ENCODE results near the gene VTI1A. TPM values are rescaled to one million over a fixed set of nuclear protein-coding genes. Genes with fewer than 3 reads are reported as not detected.

Gene VTI1A
- total RNA-seq, 6 experiments from 2014 or later: 11.2 to 26.2 (median 12.3) TPM

DNA sequence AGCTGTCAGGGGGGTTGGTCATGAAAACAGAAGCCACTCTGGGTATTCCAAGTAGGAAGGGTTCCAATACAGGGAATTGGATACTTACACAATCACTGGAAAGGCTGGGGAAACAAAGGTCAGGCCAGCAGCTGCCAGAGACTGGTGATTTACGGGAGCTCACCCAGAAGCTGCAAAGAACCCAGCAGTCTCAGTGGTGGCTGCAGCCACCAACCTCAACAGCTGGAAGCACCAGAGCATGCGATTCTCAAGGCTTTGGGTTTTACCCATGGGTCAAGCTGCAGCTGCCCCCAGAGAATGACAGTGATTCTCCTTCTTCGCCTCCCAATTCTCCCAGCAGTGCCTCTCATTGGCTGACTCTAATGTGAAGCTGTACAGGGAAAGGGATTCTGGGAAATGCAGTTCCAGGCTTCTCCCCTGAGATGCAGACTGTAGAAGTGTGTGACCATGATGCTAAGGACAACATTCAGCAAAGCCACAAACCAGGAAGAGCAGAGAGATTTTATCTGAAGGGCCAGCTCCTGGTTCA is 395.9 kb downstream of the VTI1A start:
- no peaks in the 10 kb centered on the region for H3K36me3 ChIP-seq
- H3K27me3 ChIP-seq: no peaks in the 10 kb centered on the region
- peak; percentile 70 to 80 (median 76) for ATAC-seq
- H3K9me3 ChIP-seq: no peaks in the 10 kb centered on the region
- H3K4me3 ChIP-seq: peak overlapping the region in 2 of 3 donors; percentile 27 to 38
- TF ChIP-seq POLR2A (IDR thresholded peaks at IDR 0.05): no peak
- TF ChIP-seq, protein P1, sequence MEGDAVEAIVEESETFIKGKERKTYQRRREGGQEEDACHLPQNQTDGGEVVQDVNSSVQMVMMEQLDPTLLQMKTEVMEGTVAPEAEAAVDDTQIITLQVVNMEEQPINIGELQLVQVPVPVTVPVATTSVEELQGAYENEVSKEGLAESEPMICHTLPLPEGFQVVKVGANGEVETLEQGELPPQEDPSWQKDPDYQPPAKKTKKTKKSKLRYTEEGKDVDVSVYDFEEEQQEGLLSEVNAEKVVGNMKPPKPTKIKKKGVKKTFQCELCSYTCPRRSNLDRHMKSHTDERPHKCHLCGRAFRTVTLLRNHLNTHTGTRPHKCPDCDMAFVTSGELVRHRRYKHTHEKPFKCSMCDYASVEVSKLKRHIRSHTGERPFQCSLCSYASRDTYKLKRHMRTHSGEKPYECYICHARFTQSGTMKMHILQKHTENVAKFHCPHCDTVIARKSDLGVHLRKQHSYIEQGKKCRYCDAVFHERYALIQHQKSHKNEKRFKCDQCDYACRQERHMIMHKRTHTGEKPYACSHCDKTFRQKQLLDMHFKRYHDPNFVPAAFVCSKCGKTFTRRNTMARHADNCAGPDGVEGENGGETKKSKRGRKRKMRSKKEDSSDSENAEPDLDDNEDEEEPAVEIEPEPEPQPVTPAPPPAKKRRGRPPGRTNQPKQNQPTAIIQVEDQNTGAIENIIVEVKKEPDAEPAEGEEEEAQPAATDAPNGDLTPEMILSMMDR (IDR thresholded peaks at IDR 0.05): no peak
- H3K4me1 ChIP-seq: peaks cover 0 to 36% (median 17%) of the 10 kb centered on the region in 4 donors
- intact Hi-C loops (cut with DNase I): loop anchor here in 1 of 2 donors (10.0 kb wide), 1 partner anchor 62 kb away; no protein-coding TSS in a partner anchor
- peak; percentile 48 to 81 (median 61) for DNase-seq
- peak overlapping the region; percentile 12 to 96 (median 96) for H3K27ac ChIP-seq
- WGBS (ENCODE audit: insufficient coverage, low coverage, low lambda C conversion rate, missing lambda C conversion rate): 18% methylated on average over 3 of the region's 3 CpGs

DNA sequence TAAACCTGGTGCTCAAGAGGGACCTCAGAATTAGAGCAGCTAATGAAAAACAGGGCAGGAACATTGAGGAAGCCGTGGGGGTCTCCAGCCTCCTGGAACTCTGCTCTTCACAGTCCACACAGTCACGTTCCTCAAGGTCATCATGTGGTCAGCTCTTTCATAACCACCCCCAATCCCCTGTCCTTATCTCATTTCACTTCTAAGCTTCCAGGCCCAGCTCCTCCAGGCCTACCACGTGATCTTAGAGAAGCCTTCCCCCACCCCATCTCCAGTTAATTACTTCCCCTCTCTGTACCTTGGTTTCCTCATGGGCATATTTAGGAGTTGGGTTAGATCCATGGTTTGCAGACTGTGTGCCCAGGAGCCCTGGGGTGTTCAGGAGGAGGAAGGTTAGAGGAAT is 396.6 kb downstream of the VTI1A start:
- TF ChIP-seq POLR2A (IDR thresholded peaks at IDR 0.05): no peak
- 17% methylated on average over 3 of the region's 3 CpGs for whole genome bisulfite sequencing (ENCODE audit: insufficient coverage, low coverage, low lambda C conversion rate, missing lambda C conversion rate)
- intact Hi-C loops (cut with DNase I): loop anchor here in 1 of 2 donors (10.0 kb wide), 1 partner anchor 61 kb away; no protein-coding TSS in a partner anchor
- H3K4me3 ChIP-seq: no peak overlapping the region
- H3K9me3 ChIP-seq: no peaks in the 10 kb centered on the region
- DNase-seq (no peak), ATAC-seq (no peak)
- peak overlapping the region; percentile 12 to 96 (median 96) for H3K27ac ChIP-seq
- H3K36me3 ChIP-seq: no peaks in the 10 kb centered on the region
- no peaks in the 10 kb centered on the region for H3K27me3 ChIP-seq
- H3K4me1 ChIP-seq: peaks cover 0 to 36% (median 17%) of the 10 kb centered on the region in 4 donors

DNA sequence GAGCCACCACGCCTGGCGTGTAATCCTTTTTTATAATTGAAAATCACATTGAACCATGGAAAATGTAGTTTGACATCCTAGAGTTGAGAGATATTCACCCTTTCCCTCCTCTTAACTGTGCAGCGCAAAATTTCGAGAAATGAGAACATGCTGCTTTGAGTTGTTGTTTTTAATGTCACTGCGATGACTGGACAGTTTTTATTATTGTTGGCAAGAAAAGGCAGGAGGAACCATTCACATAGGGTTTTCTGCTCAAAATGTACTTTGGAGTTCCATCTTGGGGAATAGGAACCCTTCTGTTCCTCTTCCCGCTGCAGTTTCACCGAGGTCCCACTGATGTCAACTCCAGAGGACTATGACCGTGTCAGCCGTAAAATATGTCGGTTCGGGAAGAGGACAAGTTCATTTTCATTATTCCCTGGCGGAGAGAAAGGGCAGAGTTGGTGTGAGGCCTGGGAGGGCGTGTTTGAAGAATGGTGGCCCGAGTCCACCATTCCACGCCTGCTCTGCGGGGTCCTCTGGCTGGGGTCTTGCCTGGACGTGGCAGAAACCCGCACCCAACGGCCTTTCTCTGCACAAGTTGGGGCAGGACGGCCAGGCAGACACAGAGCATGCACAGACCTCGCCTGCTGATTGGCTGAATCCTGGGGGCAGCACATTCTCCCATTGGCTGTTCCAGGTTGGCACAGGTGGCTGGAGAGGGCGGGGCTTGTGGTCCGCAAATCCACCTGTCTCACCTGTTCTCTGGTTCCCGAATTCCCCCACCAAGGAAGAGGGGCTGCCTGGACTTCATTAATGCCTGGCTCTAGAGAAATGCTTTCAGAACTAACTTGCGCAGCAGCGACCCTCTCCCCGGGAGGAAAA is 397.9 kb downstream of the VTI1A start:
- H3K4me1 ChIP-seq: peaks cover 0 to 35% (median 16%) of the 10 kb centered on the region in 4 donors
- intact Hi-C loops (cut with DNase I): loop anchor here in 1 of 2 donors (10.0 kb wide), 1 partner anchor 60 kb away; no protein-coding TSS in a partner anchor
- ATAC-seq (no peak), DNase-seq (no peak)
- TF ChIP-seq, protein P1 (IDR thresholded peaks at IDR 0.05): no peak
- TF ChIP-seq POLR2A (IDR thresholded peaks at IDR 0.05): no peak
- H3K27ac ChIP-seq: no peak overlapping the region
- no peaks in the 10 kb centered on the region for H3K36me3 ChIP-seq
- no peaks in the 10 kb centered on the region for H3K9me3 ChIP-seq
- WGBS (ENCODE audit: insufficient coverage, low coverage, low lambda C conversion rate, missing lambda C conversion rate): 88% methylated on average over 11 of the region's 27 CpGs
- no peak overlapping the region for H3K4me3 ChIP-seq
- H3K27me3 ChIP-seq: no peaks in the 10 kb centered on the region

DNA sequence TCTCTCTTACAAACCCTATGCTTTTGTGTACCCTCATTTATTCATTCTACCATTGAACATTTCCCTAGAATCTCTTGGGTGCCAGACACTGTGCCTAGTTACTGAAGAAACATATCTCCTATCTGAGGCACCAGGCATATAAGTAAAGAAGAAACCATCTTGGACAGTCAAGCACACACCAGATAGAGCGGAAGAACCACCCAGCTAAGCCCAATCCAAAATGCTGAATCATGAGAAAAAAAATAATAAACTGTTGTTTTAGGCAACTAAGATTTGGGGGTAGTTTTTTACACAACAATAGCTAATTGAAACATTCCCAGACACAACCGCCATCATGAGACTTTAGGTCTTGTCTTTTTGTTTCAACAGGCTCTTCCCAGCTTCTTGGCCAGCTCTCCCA is 400.8 kb downstream of the VTI1A start:
- 94% methylated on average over 2 of the region's 2 CpGs for WGBS (ENCODE audit: insufficient coverage, low coverage, low lambda C conversion rate, missing lambda C conversion rate)
- no peak for DNase-seq
- Histone ChIP-seq H3K36me3 (no peaks in the 10 kb centered on the region), H3K4me1 (peaks cover 0 to 33% (median 7%) of the 10 kb centered on the region in 4 donors), H3K27me3 (no peaks in the 10 kb centered on the region), H3K4me3 (no peak overlapping the region), H3K27ac (no peak overlapping the region), H3K9me3 (no peaks in the 10 kb centered on the region)
- ATAC-seq: no peak
- intact Hi-C loops (cut with DNase I): loop anchor here in 1 of 2 donors (10.0 kb wide), 1 partner anchor 57 kb away; no protein-coding TSS in a partner anchor
- TF ChIP-seq POLR2A (IDR thresholded peaks at IDR 0.05): no peak
- TF ChIP-seq, protein P1 (IDR thresholded peaks at IDR 0.05): no peak
